Activated CD8-positive, alpha-beta memory T cell treated with anti-CD3 and anti-CD28 coated beads, Interleukin-2, amount 50 U/mL, for 48 hours (primary cell): ENCODE data around the gene ELP4.
"Not testable (repeated sequence)": the region's sequence is repeated elsewhere in the genome, so short reads cannot be mapped to it uniquely, and the experiment has no call there.

Experiments used
- DNase-seq: peaks from one replicate; pipeline ENCODE4 v3.0.0-alpha.2; 2020

Gene ELP4

GRCh38 chr11:31509429-31510345 lies at the start of gene ELP4, which contains the start of gene IMMP1L:
ELP4 (plus strand) TSS chr11:31509767; CDS start chr11:31509785, 18 bp downstream.
IMMP1L (minus strand) TSS chr11:31509622; CDS start chr11:31463276, 46,346 bp downstream.
- DNase-seq: peak; percentile 94

GRCh38 chr11:31464436-31464835 lies 45.1 kb upstream of the ELP4 start:
- DNase-seq: no peak

GRCh38 chr11:31474083-31474482 lies 35.5 kb upstream of the ELP4 start:
- DNase-seq: no peak

- no peak for DNase-seq
Measured at GRCh38 chr11:31477528-31478222, 31.9 kb upstream of the ELP4 start.

- DNase-seq: no peak
Measured at GRCh38 chr11:31478223-31478590, 31.4 kb upstream of the ELP4 start.

- no peak for DNase-seq
Measured at GRCh38 chr11:31479066-31479465, 30.5 kb upstream of the ELP4 start.

GRCh38 chr11:31480930-31481329 lies 28.6 kb upstream of the ELP4 start:
- no peak for DNase-seq

GRCh38 chr11:31484497-31484896 lies 25.1 kb upstream of the ELP4 start:
- no peak for DNase-seq

- no peak for DNase-seq
Measured at GRCh38 chr11:31487848-31488247, 21.7 kb upstream of the ELP4 start.

- no peak for DNase-seq
Measured at GRCh38 chr11:31492320-31492913, 17.1 kb upstream of the ELP4 start.

GRCh38 chr11:31493235-31493634 lies 16.3 kb upstream of the ELP4 start:
- DNase-seq: no peak

GRCh38 chr11:31493762-31494161 lies 15.8 kb upstream of the ELP4 start:
- not testable (repeated sequence) for DNase-seq

- DNase-seq: no peak
Measured at GRCh38 chr11:31499576-31500178, 9.9 kb upstream of the ELP4 start.

GRCh38 chr11:31500560-31500959 lies 9.0 kb upstream of the ELP4 start:
- no peak for DNase-seq

GRCh38 chr11:31509051-31509428 lies 527 bp upstream of the ELP4 start:
- DNase-seq: no peak

GRCh38 chr11:31512117-31512516 lies 2.5 kb downstream of the ELP4 start:
- no peak for DNase-seq

- no peak for DNase-seq
Measured at GRCh38 chr11:31521497-31522150, 12.1 kb downstream of the ELP4 start.

- no peak for DNase-seq
Measured at GRCh38 chr11:31529189-31529588, 19.6 kb downstream of the ELP4 start.

- DNase-seq: no peak
Measured at GRCh38 chr11:31529701-31530100, 20.1 kb downstream of the ELP4 start.

GRCh38 chr11:31531293-31531692 lies 21.7 kb downstream of the ELP4 start:
- no peak for DNase-seq

GRCh38 chr11:31535479-31535878 lies 25.9 kb downstream of the ELP4 start:
- no peak for DNase-seq

- no peak for DNase-seq
Measured at GRCh38 chr11:31542862-31543261, 33.3 kb downstream of the ELP4 start.

- no peak for DNase-seq
Measured at GRCh38 chr11:31555938-31556337, 46.4 kb downstream of the ELP4 start.
